Erythroblast (primary cell): ENCODE measurements around the gene PIF1.

Experiments used
- GATA1 ChIP-seq: IDR thresholded peaks from 2 replicates; pipeline ENCODE4 v1.6.1; 2011; ENCODE audit warnings: low read depth, mild to moderate bottlenecking, control low read depth, low read length, moderate library complexity
- POLR2A ChIP-seq: IDR thresholded peaks from 2 replicates; pipeline ENCODE4 v1.6.1; 2011; ENCODE audit warnings: mild to moderate bottlenecking, low read length

DNA sequence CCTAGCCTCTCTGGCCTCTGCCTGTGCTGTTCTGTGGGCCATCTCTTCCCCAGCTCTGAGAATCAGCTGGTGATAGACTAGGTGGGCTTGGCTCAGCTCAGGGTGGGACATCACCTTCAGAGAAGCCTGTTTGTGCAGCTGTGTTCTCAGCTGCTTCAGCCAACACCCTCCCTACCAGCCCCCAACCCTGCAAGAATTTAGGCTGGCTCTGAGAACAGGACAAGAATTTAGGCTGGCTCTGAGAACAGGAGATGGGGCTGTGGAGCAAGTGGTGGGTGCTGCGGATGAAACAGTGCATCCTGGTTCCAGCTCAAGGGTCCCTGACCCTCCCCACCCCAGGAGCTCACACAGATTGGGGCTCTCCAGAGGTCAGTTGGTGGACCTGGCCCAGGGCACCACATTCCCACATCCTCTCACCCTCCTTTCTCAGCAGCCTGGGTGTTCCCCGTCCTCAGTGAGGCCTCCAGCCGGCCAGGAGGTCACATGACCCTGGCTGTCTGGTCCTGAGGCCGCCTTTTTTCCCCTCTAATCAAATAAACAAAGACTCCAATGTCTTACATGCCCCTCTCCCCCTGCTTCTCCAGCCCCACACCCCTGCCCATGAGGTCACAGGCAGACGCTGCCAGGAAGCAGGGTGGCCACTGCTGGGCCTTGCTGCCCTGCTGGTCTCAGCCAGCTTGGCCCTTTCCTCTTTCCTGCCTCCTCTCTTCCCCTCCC lies 31.1 kb upstream of the PIF1 start:
- TF ChIP-seq POLR2A (no peak), GATA1 (no peak)
